Measurements from ENCODE around the gene PDLIM4.
A peak's percentile ranks its signal among the peaks of the same experiment; 100 is the strongest.

Gene PDLIM4

DNA sequence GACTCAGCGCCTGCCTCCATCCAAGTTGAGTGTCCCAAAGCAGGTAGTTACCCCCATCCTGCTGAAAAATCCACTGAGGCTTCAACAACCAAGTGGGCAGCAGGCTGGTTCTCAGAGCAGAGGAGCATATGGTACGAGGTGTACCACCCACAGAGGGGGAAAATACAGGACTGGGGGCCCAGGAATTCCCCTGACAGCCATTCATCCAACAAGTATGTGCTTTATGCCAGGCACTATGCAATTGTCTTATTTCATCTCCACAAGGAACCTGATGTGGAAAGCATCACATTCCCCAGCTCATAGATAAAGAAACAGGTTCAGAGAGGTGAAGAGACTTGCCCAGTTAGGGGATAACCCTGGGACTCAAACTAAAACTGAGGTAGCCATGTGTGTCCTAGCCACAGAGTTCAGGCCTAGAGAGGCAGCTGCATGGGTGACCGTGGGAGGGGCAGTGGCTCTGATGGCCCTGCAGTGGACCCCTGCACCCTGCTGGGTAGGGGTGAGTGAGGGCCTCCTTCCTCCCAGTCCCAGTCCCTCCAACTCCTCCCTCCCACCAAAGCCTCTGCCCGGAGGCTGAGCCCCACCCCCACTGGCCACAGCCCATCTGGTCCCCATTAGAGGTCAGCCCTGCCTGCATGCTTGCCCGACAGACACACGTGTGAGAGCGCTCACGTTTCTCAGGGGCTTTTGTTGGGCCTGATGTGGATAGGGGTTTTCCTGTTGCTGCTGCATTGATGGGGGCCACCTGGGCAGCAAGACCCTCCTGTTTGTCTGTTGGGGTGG lies 11.5 kb downstream of the PDLIM4 start:
- no peak for DNase-seq

DNA sequence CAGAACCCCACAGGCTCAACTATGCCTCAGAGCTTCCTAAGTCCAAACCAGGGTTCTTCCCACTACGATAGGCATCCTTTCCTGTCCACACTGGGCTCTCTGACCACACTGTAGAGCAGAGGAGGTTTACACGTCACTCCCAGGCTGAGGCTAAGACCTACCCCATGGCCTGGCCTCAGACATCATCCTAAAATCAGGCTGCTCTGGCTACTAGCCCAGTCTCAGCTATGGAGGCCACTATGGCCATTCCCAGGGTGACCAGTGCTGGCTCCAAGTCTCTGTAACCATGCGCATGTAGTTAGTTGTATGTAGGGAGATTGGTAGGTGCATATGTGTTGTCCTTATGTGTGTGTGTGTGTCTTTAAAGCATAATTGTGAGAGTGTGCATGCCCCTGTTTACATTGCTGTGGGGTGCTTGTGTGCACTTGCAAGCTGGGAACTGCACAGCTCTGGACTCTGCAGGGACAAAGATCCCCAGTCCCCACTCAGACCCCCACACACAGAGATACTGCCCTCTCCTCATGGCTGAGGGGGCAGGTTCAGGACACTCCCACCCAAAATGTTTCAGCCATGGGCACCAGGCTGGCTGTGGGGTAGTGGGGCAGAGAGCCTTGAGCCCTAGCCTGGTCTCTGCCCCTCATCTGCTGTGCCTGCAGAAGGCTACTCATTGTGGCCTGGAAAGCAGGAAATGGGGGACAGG lies 12.3 kb downstream of the PDLIM4 start:
- peak; percentile 43 for DNase-seq

- peak; percentile 36 for DNase-seq
Observed at GRCh38 chr5:132270335-132270665, 12.8 kb downstream of the PDLIM4 start.

GRCh38 chr5:132270706-132271105 lies 13.2 kb downstream of the PDLIM4 start:
- DNase-seq, result peak; percentile 48

DNA sequence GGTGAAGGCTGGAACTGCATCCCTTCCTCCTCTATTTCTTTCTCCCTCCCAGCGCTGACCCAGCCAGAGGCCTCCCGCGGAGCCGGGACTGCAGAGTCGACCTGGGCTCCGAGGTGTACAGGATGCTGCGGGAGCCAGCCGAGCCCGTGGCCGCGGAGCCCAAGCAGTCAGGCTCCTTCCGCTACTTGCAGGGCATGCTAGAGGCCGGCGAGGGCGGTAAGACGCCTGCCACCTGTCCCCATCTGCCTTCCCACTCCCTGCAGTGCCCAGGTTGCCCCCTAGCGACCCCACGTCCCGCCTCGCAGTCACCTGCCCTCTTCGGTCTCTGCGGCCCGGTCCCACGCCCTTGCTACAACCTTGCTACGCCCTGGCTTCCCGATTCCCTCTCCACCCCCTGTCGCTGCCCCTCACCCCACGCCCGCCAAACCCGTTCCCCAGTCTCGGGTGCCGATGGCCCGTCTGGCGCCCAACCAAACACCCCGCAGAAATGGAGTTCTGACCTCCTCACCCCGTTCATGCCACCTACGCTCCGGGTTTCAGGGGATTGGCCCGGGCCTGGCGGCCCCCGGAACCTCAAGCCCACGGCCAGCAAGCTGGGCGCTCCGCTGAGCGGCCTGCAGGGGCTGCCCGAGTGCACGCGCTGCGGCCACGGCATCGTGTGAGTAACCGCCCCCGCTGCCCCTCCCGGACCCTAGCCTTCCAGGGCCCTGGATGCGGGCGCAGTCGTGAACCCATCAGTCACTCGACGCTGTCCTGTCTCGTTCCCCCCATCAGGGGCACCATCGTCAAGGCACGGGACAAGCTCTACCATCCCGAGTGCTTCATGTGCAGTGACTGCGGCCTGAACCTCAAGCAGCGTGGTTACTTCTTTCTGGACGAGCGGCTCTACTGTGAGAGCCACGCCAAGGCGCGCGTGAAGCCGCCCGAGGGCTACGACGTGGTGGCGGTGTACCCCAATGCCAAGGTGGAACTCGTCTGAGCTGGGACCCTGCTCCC lies 14.1 kb downstream of the PDLIM4 start:
- DNase-seq, result peak; percentile 56

DNA sequence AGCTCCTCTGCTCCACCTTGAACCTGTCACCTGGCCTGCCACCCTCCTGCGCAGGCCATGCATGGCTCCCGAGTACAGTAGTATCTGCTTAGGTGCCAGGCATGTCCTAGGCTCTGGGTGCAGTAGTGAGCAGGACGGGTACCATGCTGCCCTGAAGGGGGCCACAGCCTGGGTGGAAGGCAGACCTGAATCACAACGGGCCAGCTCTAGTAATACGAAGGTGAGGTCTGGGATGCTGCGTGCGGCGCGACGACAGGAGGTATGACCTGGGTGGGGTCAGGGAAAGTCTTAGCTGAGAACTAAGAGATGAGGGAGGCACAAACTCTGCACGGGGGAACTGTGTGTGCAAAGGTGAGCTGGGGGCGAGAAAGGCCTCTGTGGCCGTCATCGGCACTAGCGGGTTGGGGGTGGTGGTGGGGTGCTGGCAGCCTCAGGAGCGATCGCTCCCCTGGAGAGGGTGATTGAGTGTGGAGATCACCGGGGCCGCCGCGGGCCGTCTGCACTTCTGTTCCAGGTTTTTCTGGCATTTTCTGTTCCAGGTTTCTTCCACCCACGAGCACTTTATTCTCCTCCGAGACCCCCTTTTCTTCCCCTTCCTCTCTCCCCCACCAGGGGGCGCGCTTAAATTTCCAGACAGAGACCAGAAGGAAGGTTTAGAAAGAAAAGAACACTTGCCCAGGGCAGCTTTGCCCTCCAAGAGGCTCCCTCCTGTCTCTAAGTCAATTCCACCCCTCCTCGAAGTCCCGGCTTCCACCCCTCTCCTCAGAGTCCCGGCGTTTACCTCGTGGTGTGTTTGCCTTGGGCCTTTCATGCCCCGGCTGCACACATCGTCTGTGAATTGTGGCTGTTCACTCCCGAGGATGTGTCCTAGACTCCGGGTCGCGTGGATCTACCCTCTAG lies 15.1 kb downstream of the PDLIM4 start:
- DNase-seq, result peak; percentile 94

DNA sequence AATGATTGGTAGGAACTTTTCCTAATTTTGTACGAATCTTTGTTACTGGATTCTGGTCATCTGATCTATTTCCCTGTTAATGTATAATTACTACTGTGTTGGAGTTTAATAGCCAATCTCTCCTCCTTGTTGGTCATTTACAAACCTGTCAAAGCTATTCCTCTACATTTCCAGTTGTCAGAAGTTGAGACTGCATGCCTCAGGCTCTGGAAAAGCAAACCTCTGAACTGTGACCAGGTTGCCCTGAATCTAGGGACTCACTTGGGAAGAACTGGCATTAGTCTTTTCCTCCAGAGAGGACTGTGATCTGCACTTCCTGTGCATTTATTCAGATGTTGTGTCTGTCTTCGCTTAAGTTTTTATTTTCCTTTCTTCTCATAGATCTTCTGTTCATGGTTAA lies 16.1 kb downstream of the PDLIM4 start:
- DNase-seq, result no peak

DNA sequence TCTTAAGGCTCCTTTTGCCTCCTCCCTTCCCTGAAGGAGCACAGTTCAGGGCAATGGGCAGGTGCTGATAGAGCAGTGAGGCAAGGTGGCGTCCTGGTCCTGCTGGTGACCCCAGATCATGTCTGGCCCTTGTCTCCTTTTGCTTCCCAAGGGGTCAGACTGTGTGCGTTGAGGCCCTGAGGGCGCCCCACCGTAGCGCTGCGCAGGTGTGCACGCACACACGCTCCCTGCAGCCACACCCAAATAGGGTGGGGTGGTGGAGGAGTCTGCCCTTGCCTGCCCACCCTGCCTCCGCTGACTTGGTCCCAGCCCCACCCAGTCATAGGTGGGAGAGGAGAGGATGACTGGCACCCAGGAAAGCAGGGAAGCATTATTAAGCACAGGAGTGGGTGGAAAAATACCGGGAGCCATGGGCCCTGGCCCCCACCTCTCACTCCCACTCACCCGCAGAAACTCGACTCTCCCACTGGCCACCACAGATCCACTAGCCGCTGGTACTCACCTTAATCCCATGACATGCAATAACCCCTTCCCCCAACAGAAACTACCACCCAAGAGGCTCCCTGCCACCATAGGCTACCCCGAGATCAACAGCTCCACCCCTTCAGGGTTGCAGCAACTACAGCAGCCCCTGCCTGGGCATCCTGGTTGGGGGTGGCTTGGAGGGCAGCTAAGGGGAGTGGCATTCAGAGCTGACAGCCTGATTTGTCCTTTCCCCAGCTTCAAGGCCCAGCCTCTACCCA lies 16.7 kb downstream of the PDLIM4 start:
- DNase-seq, result peak; percentile 49

GRCh38 chr5:132275367-132276220 lies 18.1 kb downstream of the PDLIM4 start:
- DNase-seq, result peak; percentile 35

GRCh38 chr5:132277256-132277655 lies 19.8 kb downstream of the PDLIM4 start:
- DNase-seq, result no peak

DNA sequence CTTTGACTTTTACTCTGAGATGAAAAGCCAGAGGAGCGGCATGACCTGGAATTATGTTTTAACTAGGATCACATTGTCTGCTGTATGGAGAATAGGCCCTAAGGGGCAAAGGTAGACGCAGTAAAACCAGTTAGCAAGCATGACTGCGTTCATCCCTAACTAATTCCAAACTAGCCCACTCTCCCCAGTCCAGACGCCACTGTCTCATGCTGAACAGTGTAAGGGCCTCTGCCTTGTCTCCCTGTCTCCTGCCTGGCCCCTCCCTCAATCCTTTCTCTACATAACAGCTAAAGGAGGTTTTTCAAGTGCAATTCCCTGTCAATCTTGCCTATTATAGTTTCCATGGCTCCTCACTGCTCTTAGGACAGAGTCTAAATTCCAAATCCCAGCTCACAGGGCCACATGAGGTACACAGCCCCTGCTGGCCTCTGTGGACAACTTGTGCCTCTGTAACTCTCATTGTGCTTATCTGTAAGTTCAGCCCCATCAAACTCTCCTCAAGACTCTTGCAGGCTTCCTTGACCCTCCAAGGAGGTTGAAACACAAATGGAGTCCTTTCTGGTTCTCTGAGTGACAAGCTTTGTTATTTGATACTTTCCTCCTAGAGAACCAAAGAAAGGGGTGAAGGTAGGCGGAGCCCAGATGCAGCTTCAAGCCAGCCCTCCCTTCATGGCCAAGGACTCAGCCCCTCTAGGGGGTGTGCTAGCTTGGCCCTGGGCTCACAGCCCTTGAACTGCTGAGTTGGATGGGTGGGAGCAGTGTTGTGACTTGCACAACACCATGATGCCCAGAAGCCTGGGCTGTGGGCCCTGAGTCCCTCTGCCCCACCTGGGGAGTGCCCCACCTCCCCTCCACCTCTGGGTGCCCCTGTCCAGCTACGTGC lies 20.7 kb downstream of the PDLIM4 start:
- DNase-seq, result peak; percentile 39

DNA sequence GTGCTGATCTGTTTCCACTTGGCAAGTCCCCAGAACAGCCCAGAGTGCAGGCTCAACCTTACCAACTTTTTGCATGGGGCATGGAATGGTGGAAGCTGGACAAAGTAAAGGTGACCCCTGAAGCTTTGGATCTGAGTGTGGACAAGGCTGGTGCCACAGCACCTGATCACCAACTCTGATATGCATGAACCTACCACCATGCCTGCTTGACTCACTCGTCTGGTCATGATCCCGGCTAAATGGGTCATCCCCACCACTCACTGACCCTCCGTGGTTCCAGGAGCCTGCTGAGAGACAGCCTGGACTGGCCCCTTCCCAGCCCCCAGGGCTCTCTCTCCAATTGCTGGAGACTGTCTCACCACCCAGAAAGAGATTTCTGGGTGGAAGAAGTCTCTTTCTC lies 22.3 kb downstream of the PDLIM4 start:
- DNase-seq, result peak; percentile 26

DNA sequence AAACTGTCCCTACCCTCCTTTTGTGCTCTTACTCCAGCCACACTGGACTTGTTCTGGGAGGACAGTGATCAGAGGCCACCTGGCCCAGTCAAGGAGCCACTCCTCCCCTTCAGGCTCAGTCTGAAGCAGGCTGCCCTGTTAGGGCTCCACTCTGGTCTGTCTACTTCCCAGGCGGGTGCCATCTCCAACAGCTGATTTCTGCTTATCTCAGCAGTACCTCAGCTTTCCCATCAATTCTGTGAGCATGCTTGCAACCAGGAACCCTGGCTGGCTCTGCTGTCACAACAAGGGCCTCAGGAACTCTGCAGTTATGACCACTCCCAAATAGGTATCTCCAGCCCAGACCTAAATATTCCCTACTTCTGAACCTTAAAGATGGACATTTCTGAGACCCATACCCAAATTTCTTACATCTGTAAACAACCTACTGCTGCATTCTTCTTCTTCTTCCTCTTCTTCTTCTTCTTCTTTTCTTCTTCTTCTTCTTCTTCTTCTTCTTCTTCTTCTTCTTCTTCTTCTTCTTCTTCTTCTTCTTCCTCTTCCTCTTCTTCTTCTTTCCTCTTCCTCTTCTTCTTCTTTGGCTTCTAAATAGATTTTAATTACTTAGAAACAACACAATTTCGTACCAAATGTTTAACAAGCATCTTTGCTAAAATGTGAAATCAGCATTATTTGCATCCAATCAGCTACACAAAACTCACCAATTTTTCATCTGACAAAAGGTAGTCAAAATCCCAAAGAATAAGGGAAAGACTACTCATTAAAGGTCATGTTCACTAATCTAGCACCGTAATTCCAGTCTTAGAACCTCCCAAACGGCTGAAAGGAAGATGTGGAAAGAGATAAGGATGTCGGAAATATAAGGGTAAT lies 23.1 kb downstream of the PDLIM4 start:
- DNase-seq, result peak; percentile 36

DNA sequence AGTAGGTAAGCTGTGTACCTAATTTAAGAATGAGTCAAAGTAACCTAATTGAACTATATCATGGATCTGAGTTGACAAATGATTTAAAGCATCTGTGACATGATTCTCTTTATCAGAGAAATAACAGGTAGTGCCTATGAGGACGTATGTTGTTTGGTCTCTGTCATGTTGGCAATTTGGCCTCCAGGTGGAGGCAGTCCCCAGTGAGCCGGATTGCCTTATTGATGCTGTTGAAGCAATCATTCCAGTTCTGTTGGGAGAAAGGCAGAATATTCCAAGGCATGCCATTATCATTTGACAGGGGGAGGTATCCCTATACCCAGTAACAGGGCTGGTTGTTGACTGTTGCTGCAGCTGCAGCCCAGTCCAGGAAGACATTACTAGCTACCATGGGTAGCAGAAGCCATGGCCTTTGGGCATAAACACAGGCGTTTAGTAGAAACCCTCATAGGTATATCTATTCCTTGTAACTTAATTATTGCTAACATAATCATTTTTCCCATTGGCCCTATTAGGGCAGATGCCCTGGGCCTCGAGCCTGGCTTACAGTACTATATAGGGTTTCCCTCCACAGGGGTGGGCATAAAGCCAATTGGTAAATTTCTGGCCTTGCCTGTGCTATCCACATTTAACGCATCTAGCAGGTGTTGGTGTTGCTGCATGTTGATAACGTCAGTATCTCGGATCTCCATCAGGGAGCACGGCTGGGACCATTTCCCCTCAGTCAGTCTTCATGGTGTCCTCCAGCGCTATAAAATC lies 24.5 kb downstream of the PDLIM4 start:
- DNase-seq, result peak; percentile 20

DNA sequence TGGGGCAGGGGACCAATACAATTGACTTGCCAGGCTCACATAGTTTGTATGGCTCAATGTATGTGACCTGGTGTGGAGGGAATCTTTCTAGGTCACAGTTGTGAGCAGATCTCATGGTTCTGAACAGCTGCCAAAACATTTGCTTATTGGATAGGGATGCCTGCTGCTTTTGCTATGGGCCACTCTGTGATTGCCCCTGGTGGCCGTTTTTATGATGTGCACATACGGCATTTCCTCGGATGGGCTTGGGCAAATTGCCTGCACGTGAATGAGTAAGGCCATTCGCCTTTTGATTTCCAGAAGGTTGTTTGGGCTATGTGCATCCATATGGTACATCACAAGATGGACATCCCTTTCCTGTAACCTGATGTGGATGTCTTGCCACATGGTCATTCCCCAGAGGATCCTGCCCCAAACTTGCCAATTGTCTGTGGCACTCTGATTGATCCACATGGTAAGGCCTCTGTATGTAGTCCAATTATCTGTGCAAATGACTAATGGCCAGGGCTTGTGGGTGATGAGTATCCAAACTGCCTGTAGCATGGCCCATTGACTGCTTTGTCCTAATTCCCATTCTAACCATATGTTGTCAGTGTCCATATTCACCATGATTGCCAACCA lies 26.0 kb downstream of the PDLIM4 start:
- peak; percentile 50 for DNase-seq

DNA sequence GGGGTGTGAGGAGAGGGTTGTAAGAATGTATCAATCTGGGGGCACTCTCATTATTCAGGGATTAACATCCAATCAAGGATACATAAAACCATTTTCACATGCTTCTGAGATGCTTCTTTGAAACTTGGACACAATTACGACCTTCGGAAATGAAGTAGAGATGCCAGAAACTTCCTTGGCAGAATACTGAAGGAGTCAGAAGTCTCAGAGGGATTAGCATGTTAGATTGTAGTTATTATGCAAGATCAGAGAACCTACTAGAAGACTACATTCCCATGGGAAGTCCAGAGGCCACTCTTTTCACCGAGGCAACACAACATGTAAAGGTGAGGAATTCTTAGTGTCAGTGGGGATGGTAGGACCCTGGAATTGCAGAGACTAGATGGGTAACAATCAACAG lies 31.6 kb downstream of the PDLIM4 start:
- no peak for DNase-seq

DNA sequence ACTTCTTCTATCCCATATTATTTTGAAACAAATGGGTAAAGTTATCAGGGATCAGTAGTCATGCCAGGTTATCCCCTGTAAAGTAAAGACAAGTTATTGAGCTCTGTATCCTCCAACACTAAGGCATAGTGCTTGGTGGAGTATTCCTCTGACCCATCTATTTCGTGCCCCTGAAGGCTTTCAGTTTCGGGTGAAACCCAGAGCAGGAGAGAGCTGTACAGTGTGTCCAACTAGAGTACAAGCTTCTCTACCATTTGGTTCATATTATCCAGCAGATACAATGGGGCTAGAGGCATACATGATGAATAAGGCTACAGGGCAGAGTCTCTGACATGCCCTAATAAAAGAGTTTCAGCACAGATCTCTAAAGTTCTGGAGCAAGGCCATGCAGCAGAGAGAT lies 33.5 kb downstream of the PDLIM4 start:
- peak; percentile 10 for DNase-seq

Measured in activated CD8-positive, alpha-beta memory T cell treated with anti-CD3 and anti-CD28 coated beads, Interleukin-2, amount 50 U/mL, for 48 hours (primary cell).